NCI-H774 (cell line): ENCODE results near the gene TMEM131.

ENCODE experiments used
- DNase-seq: peaks from one replicate; lab custom pipeline; 2025; lab: John Stamatoyannopoulos, UW

The TMEM131 gene

GRCh38 chr2:98020516-98020915 lies 24.8 kb upstream of the TMEM131 start:
- no peak for DNase-seq

- DNase-seq: no peak
Measured at GRCh38 chr2:98016908-98017670, 21.3 kb upstream of the TMEM131 start.

DNA sequence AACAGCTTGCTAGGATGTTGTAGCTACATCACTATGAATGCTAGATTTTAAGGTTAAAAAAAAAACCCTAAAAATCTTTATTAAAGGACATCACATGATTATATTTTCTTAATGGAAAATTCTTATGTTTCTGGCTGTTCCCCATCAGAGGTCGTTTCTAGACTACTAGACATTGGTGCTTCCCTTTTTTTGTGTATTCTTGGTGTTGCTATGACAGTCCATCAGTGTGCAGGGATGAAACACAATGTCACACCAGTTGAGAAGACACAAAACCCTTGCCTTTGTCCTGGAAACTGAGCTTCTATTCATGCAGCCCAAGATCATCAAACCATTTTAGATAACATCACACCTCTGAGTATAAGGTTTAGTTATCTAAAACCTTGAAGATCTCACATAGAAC lies 19.9 kb upstream of the TMEM131 start:
- DNase-seq: no peak

DNA sequence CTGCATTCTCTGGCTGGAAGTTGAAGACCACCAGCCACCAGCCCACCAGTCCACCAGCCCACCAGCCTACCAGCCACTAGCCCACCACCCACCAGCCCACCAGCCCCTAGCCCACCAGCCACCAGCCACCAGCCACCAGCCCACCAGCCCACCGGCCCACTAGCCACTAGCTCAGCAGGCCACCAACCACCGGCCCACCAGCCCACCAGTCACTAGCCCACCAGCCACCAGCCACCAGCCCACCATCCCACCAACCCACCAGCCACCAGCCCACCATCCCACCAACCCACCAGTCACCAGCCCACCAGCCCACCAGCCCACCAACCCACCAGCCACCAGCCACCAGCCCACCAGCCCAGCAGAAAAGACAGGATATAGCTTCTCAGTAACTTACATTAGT lies 18.6 kb upstream of the TMEM131 start:
- no peak for DNase-seq

DNA sequence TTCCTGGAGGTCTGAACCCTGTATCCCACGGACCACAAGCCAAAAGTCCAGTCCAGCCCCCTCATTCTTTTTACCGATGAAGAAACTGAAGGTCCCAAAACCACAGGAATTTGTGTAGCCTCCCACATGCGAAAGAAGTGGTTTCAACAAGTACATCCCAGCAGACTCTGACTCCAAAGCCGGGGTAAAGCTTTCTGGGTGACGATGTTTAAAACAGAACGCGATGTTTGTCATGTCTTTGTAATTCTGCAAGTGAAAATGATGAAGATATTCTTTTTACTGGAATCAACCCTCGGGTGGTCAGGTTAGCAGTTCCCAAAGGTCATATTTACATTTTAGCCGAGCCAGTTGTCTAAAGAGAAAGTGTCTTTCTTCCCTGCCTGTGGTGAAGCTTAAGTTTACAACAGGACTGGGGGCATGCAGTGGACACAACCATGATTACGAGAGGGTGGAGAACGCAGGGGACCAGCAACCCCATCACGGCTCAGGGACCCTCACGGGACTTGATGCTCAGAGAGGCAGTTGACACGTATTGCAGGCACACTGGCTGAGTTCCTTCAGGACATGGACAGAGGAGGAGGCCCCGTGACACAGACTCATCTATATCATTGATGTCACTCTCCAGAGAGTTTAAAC lies 17.8 kb upstream of the TMEM131 start:
- DNase-seq: no peak

DNA sequence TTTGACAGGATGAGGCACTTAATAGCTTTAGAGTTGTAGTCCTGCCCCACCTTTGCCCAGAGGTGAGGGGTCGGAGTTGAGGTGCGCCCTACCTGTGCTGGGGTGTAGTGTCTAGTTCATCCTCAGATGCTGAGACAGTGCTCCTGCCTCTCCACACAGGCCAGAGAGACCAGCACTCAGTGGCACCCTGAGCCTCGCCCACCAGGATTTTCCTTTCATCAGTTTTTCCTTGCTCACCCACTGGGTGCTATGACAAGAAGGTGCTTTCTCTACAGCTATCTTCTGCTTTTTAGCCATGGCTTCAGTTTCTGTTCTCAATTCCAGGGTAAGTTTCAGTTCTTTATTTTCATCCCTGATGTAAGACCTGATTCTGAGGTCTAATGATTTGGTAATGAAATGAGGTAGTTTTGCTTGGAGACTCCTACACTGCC lies 16.8 kb upstream of the TMEM131 start:
- DNase-seq: no peak

- DNase-seq: no peak
Measured at GRCh38 chr2:98009887-98010760, 14.4 kb upstream of the TMEM131 start.

GRCh38 chr2:98008415-98008814 lies 12.7 kb upstream of the TMEM131 start:
- DNase-seq: no peak

GRCh38 chr2:98006378-98006777 lies 10.6 kb upstream of the TMEM131 start:
- no peak for DNase-seq

GRCh38 chr2:98004613-98005012 lies 8.9 kb upstream of the TMEM131 start:
- DNase-seq: no peak

- no peak for DNase-seq
Measured at GRCh38 chr2:98004047-98004446, 8.3 kb upstream of the TMEM131 start.

- no peak for DNase-seq
Measured at GRCh38 chr2:97999536-97999935, 3.8 kb upstream of the TMEM131 start.

DNA sequence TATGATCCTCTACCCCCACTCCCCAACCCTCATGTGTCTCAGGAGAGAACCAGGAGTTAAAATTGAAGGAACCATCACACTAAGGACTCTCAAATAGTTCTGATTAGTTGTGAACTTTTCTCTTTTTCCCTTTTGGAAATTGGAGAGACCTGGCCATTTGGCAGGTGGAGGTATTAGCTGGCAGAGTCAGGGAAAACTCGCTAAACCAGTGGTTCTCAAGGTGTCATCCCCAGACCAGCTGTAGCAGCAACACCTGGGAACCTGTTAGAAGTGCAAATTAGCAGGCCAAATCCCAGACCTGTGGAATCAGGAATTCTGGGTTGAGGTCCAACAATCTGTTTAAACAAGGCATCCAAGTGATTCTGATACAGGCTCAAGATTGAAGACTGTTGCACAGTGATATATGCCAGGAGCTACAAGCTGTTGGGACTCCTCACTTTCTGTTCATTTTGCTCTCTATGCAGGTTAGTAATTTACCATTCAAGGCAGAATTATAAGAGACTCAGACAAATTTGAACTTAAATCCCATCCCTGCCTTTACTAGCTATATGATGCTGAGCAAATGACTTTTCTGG lies 2.8 kb upstream of the TMEM131 start:
- DNase-seq: no peak

DNA sequence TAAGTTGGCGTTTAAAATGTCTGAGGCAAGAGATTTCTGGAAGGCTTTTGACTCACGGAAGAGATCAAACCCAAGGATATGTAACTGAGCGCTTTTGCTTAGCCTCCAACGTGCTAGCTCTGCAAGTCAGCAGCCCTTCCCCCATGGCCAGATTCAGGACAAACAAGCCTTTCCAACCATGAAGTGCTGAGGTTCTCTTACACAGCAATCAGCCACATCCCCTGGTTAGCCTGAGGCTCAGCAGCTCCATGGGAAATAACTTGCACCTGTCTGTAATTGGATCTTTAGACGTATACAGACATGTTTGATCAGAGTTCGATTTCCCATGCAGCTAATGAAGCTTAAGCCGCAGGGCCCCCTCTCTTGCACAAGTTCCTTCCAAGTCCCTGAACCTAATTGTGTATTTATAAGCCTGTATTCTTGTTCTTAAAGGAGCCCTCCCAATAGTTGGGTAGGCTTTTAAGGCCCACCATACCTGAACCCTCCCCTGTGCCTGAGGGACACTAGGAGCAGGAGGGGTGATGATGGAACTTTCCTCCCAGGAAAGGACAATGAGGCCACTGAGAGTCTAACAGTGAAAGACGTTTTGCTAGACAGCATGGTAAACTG lies 2.1 kb upstream of the TMEM131 start:
- DNase-seq: no peak

DNA sequence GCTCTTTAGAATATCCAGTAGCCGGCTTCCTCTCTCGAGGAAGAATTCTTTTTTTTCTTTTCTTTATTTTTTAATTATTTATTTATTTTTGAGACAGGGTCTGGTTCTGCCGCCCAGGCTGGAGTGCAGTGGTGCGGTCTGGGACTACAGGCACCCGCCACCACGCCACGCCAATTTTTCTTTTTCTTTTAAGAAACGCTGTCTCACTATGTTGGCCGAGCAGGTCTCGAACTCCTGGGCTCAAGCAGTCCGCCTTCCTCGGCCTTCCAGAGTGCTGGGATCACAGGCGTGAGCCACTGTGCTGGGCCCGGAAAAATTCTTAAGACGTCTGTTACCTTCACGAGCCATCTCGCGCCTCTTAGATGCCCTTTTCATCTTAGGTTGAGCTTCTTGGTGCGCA lies 931 bp upstream of the TMEM131 start:
- no peak for DNase-seq

DNA sequence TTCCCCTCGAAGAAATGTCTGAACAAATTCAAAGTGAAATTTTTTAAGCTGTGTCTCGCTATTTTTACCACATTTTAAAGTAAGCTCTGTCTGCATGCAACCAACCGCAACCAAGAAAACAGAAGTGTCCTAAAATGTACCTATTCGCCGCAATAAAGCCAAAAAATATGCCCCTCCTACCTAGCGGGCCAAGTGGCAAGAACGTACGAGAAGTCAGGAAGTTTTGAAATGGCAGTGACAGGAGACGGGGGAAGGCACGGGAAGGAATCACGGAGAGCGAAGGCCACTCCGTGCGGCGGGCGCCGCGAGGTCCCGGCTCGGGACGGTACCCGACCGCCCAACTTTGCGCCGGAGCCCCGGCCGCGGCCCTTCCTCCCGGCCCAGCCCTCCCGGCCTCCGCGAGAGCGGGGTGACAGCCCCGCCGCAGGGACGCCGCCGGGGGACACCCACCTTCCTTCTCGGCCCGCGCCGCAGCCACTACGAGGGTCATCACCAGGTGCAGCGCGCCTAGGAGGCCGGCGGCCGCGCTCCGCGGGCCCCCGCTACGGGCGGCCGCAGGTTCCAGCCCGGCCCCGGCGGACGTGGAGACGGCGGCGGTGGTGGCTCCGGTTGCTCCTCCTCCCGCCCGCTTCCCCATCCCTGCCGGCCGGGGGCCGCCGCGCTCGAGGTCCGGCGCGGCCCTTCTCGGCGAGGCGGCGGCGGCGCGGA lies 568 bp downstream of the TMEM131 start:
- peak; percentile 26 for DNase-seq

DNA sequence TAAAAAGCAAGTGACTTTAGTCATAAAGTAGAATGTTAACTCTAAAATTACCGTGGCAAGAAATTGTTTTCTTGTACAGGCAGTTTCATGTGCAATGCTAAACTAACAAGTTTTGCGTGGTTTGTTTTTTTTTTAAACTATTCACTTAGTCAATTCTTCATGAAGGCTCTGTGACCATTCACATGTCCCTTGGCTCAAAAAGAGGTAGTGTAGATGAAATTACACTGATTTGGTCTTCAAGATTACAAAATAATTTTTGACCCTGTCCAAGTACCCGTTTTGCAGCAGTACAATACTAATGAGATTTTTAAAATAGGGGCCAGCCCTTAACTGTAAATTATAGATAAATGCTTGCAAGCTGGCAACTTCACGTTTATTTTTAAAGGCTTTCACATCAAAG lies 1.3 kb downstream of the TMEM131 start:
- no peak for DNase-seq

DNA sequence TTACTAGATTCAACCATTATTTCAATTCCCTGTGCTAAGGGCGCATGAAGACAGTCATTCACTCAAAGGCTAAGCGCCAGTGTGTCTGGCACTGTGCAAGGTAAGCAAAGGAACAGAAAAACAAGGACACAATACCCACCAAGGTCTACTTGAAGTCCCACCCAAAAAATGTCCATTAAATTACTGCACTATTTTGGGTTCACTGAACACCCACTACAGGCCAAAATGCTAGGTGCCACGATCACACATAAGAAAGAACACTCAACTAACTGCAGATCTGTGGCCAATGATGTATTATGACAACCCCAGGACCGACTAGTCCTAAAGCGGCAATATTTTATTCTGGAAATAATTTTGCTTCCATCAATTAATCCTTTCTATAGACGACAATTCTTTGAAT lies 1.8 kb downstream of the TMEM131 start:
- no peak for DNase-seq

DNA sequence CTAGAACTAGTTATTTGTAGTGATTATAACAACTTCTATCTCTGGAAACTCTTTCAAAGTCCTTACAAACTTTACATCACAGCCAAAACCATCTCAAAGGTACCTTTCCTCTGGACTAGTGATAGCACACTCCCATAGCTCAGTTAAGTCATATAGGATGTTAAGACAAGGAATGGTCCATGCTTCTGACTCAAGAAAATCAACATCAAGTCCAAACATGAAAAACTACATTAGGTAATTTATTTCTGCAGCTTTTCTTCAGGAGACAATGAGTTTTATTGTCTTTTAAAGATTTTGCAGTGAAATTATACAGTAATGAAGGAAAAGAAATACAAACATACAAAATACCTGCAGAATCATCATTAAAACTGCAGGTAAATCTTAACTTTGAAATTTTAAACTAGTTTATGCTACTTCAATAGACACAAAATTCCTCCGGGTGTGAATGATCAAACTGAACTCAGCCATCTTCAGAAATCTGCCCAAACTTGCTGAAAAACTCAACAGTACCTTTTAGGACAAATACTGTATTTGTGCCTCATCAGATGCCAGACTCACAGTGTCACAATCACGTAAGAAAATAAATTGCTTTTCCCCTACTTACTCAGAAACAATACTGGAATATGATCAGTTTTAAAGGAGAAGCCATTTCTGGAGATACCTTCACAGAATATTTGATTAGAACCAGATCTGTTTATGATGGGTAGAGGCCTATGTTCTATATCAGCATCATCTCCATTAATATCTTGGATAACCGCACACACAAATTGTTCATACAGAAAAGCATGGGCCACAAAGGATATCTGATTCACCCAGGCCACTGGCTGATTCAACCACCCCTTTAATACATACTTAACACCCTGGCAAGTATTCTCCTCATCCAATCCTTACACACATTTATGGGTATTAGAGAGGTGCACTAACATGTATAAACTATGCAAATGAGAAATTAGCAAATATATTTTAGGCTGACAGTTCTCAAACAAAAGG lies 2.6 kb downstream of the TMEM131 start:
- DNase-seq: no peak
